Measurements from ENCODE around the gene EML5.
"Not testable (repeated sequence)": the region's sequence is repeated elsewhere in the genome, so short reads cannot be mapped to it uniquely, and the experiment has no call there.

Gene EML5

DNA sequence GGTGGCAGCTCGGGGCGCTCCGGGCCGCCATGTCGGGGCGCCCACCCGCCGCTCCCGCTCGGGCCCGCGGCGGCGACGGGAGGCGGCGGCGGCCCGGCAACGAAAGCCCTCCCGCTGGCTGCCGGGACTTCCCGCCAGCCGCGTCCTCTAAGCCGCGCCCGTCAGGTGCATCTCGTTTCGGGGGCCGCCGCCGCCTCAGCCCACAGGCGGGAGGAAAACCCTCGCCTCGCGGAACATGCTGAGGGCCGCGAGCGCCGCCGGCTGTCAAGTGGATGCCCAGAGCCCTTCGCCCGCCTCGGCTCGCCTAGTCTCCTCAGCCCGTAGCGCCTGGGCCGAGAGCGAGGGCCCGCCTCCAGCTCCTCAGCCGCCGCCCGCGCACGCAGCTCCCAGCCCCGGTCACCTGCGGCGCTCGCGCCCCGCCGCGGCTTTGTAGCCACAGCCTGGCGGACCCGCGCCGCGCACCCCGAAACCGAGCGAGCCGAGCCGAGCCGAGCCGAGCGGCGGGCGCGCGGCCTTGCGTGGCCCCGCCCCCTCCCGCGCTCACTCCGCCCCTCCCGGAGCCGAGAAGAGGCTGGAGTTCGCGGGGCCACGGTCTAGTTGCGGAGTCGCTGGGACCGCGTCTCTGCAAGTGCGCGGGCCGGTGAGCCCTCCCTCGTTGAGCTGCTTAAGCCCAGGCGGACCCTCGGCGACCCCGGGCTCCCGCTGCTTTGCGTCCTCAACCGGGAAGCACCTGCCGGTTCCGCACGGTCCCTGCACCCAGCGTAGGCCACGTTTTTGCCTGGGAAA lies at the start of gene EML5:
Gene EML5, minus strand, starts transcription at position 481 of the 786 bp plus-strand sequence. Its CDS starts 450 bp downstream, at position 31.
- peak; percentile 48 to 53 for DNase-seq (ENCODE audit: low read depth in 2 of 2)

DNA sequence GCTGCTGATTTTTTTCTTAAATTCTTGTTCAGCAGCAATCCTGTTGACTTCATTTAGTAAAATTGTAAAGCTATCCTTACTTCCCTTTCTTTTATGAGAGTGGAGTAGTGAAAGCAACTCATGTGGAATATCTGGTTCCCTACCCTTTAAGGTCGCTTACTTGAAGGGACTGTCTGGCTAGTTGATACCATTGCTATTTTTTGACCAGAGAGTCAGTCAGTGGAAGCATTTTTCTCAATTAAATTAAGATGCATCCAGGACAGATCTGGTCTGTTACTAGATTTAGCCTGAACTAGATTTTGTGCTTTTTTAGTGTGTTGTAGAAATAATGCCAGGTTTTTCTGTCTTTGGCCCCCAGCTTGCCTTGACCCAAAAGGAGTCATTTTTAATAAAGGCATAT lies 49.7 kb upstream of the EML5 start:
- DNase-seq (ENCODE audit: low read depth in 2 of 2), result no peak

DNA sequence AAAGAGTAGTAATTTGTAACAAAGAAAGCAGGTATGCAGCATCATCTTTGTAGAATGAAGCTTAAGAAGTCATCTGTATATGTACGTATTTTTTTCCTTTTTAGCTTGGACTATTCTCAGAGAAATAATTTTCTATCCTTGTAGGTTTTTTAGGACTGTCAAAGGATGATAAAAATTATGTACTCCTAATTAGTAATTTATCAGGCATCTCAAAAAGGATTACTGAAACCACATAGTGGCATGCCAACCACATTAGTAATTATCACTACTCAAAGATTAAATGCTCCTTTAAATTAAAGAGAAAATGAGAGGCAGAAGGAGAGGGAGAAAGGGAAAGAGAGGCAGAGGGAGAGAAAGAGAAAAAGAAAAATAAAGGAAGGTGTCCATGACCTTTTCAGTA lies 49.0 kb upstream of the EML5 start:
- no peak for DNase-seq (ENCODE audit: low read depth in 2 of 2)

DNA sequence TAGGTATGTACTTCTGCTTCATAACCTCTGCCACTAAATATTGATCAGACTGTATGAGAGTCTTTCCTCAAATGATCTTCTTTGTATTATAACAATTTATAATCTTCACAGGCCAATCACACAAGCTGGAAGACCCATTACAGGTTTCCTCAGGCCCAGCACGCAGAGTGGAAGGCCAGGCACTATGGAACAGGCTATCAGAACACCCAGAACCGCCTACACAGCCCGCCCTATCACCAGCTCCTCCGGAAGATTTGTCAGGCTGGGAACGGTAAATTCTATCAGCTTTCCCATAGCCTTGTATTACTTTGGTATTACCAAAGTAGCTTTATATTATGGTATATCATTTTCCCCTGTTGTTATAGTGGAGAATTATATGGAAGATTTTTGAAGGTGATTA lies 48.2 kb upstream of the EML5 start:
- DNase-seq (ENCODE audit: low read depth in 2 of 2), result no peak

DNA sequence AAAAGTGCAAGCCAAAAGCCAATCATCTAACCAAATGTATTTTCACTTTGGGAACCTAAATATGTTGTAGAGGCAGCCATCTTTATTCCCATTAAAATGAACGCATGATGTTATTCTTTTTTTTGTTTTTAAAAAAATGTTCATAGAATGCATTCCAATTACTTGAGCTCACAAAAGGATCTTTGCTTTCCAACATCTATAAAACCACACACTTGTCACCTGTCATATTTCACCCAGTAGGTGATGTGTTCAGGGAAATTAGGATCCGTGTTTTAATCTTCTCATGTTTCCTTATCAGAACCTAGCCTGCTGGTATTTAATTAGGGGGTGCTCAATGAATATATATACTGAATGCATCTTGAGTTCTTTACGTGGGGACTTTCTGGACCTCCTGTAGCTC lies 45.3 kb upstream of the EML5 start:
- DNase-seq (ENCODE audit: low read depth in 2 of 2), result no peak

DNA sequence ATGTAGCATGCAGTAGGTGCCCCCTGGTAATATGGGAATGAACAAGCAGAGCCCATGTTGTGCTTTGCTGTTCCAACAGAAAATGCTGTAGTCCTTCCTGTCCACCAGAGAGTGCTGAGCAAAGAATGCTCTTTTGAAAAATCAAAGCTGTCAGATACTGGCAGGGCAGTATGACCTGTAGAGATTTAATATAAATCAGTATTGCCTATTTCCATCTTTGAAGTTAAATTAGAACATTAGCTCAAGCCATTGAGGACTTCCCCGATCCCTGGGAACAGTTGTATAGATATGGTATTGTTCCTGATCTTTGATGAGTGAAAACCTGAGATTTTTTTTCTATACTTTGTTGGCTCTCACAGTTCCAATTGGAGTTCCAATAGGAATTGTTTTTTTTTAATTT lies 44.7 kb upstream of the EML5 start:
- no peak for DNase-seq (ENCODE audit: low read depth in 2 of 2)

DNA sequence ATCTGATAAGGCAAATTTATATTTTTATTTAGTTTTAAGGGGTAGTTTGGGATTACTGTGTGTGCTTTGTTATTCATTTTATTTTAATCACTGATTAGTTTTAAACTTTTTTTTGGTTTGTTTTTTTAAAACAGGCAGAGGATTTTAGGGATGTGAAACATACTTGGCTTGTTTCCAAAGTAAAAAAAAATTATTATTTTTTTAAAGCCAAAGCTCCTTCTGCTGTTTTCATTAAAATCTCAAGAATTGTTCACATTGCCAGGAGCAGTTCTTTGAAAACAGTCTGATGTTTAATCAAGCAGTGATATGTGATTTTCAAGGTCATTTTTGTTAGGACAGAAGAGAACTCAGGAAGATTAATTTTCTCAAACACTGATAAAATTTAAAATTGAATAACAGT lies 42.9 kb upstream of the EML5 start:
- DNase-seq (ENCODE audit: low read depth in 2 of 2), result no peak

DNA sequence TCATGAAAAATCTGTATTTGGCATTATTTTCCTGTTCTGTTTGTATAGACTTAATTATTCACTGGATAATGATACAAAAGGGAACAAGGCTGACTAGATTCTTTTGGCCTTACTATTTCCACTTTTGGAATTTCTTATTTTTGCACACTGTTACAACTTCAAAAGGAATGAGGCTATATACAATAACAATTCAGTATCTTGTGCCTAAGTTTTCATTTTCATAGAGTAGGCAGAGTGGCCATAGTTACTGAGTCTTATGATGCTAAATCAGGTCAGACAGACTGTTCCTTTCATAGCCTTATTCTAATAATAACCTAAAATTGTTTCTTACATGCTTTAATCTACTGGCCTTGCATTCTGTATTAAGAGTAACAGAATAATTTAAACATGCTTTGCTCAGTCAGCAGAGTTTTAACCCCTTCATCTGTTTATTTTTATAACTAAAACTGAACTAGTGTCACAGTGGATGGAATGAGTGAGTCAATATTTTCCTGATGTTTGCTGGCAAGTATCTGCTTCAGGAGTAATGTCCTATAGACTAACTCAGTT lies 42.2 kb upstream of the EML5 start:
- DNase-seq (ENCODE audit: low read depth in 2 of 2), result no peak

DNA sequence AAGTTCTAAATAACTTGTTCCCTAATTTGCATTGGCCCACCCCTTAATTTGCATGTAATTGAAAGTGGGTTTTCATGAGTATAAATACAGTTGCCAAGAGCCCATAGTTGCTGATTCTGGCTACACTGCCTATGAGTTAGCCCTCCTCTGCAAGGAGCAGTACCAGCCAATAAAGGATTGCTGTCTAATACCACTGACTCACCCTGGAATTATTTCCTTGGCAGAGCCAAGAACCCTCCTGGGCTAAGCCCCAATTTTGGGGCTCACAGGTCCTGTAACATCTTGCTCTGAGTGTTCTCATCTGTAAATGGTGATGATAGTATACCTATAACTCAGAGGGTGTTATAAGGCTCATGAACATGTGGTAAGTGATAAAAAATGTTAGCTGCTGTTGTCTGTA lies 38.5 kb upstream of the EML5 start:
- no peak for DNase-seq (ENCODE audit: low read depth in 2 of 2)

DNA sequence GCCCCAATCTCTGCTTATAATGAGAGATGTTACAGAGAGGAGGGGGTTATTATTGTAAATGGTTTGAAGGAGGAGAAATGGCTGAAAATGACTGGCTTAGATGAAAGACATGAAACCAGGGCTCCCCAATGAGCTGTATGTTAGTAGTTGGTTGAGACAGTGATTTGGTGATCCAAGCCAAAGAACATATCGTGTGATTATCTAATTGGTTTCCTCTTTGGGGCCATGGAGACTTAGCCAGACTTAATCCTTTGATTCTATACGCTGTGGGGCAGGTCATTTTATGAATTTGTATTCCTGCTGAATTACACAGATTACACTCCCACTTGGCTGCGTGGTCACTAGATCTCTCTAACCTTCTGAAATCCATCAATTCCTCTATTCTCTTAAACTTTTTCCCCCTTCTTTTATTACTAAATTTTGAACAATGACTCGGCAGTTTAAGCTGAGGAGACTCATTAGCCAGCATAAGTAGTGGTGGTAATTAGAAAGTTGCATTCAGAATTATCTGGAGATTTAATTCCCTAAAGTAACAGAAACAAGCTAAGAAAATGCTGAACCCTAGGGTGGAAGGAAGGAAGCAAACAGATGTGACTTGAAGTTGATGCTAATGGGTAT lies 37.0 kb upstream of the EML5 start:
- no peak for DNase-seq (ENCODE audit: low read depth in 2 of 2)

DNA sequence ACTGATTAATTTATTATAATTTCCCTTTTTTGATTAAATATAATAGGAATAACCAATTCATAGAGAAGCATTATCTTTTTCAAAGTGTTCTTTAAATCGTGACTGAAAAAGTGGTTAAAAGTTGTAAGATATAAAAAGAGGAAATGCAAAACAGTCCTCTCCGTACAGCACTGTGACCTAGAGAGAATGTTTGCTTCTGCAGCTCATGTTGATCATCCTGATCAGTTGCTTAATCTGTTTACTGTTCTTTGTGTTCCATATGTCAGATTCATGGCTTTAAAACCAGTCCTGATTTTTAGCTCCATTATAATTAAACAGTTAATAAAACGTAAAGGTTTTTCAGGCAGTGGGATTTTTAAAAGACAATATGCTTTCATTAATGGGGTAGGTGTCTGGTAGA lies 36.4 kb upstream of the EML5 start:
- no peak for DNase-seq (ENCODE audit: low read depth in 2 of 2)

DNA sequence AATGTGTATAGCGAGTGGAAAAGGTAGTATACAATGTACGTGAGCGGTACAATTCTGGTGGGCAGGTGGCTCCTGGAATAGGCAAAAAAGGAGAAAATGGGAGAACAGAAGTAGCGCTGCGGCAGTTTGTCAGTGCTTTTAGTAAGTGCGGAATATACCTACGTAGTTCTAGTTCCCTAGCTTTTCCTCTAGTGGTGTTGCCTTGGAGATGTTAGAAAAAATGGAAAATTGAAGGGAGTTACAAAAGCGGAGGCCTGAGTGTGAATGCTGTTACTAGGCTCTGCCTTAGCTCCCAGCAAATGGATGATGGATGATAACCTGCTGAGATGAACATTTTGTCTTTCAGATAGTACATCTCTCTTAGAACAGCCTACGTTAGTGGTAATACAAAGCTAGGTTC lies 32.8 kb upstream of the EML5 start:
- DNase-seq (ENCODE audit: low read depth in 2 of 2), result no peak

DNA sequence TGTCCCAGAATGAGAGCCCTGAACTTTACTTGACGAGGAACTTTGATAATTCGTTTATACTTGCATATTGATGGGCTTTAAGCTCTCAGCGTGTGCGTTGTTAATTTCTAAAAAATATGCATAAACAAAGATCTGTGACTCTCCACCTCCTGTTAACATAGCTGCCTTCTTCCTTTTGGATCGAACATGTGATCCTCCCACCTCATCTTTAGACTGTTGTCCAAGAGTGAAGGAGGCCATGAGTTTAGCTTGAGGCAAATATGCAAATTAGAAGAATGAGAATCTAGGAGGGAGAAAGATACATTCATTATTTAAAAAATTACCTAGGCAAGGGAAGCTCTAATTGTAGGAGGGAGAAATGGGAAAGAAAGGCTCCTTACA lies 32.3 kb upstream of the EML5 start:
- DNase-seq (ENCODE audit: low read depth in 2 of 2), result no peak

DNA sequence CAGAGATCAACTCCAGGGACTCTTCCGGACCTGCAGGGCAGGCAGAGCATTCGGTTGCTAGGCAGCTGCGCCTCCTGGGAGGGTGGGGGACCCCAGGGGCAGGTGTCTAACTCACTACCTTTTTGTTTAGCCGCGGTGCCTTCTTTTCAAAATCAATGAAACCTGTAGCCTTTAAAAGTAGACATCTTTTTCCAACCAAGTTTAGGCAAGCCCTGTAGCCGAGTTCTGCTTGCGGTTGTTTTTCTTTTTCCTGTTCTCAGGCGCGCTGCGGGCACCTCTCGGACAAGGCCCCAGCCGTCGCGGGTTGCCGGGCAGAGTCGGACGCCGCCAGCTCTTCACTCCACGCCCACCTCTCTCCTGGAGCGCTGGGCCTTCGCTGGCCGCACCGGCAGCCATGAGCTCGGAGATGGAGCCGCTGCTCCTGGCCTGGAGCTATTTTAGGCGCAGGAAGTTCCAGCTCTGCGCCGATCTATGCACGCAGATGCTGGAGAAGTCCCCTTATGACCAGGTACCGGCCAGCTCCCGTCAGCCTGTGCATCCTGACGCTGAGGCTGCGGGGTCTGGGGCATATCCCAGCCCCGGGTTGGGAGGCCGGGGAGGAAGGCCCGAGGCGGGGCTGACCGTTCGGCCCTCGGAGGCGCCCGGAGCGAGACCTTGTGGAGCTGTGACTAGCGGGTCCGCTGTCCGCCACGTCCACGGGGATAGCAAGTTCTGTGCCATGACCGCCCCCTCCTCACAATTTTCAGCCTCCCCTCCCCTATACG lies 31.7 kb upstream of the EML5 start, which contains the start of gene TTC8:
Gene TTC8, plus strand, starts transcription at position 338 of the 764 bp plus-strand sequence. Its CDS starts 57 bp downstream, at position 395.
- peak; percentile 60 to 74 for DNase-seq (ENCODE audit: low read depth in 2 of 2)

DNA sequence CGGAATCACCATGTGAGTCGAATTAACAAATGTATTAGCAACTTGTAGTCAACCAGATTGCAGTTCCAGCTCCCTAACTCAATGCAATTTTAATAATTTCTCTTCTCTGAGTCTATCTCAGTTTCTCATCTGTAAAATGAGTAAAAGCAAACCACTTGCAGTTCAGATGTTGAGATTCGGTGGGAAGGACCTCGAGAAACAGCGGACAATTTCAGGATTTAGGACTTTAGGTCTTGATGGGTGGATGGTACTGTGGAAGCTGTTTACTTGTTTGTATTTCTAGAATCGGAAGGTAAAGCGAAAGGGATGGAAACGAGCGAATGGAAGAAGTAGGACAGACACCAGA lies 31.2 kb upstream of the EML5 start:
- DNase-seq (ENCODE audit: low read depth in 2 of 2), result no peak

DNA sequence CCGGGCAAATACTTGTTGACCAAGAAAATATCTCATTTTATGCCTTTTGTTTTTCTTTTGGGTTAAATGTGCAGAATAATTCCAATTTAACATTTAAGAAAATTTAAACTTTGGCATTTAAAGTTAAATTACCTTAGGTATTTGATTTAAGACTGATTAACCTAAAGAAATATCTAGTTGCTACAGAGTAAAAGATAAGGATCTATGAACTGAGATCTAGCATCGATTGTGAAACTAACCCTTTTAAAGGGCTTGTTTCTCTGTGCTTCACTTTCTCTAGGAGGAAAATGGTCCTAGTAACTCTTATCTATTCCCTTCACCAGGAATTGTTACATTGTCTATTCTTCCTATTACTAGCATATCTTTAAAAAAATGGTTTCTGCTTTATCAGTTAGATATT lies 29.1 kb upstream of the EML5 start:
- no peak for DNase-seq (ENCODE audit: low read depth in 2 of 2)

DNA sequence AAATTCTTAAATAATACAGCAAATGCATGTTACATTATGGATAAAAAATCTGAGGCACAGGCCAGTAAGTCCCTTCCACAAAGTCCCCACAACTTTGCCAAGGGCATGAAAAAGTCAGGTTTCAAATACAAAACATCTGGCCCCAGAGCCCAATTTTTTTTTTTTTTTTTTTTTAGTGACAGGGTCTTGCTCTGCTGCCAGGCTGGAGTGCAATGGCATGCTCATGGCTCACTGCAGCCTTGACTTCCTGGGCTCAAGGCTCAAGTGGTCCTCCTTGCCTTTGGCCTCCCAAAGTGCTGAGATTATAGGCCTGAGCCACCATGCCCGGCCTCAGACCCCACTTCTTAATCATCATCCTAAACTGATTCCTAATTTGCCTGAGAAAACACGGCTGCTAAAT lies 28.6 kb upstream of the EML5 start:
- no peak for DNase-seq (ENCODE audit: low read depth in 2 of 2)

DNA sequence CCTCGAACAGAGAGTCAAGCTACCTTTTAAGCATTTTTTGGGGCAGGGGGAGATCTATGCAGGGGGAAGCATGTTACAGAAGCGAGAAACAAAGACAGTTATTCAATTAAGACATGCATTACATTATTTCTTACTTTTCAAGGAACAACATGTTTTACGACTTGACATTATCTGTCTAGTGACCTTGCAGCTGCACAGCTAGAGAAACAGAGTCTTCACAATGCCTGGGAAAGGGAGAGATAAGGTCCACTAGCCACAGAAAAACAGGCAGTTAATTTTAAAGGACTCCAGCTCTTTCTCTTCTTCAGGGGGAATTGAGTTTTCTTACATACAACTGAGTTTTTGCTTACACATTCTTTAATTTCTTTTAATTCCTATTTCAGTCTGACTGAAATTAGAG lies 26.9 kb upstream of the EML5 start:
- not testable (repeated sequence) for DNase-seq (ENCODE audit: low read depth in 2 of 2)

DNA sequence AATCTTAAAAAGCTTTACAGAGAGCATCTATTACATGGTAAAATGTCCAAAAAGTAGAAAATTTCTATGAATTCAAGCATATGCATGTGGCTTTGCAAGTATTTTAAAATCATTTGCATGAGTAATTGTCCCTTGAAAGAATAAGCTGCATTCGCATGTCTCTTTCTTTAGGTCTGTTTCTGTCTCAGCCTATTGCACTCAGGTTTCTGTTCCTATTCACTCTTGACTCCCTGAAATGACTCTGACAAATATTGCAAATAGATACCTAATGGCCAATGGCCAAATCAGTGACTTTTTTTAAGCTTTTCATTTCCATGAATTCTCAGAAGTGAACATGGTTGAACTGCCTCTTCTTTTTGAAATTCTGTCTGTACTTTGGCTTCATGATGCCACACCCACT lies 25.3 kb upstream of the EML5 start:
- no peak for DNase-seq (ENCODE audit: low read depth in 2 of 2)

DNA sequence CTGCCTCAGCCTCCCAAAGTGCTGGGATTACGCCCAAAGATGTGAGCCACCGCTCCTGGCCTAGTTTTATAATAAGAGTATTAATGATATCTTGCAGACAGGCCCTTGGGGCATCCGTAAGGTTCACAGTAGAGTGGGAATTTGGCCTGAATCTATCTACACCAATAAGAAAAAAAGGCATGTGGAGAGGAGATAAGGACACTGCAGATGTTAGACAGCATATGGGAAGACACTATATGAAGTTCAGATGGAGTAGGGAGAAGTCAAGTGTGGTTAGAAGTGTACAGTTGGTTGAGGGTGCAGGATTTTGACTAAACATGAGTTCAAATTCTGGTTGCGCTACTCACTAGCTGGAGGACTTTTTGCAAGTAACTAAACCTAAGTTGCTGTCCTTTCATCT lies 23.2 kb upstream of the EML5 start:
- DNase-seq (ENCODE audit: low read depth in 2 of 2), result no peak

DNA sequence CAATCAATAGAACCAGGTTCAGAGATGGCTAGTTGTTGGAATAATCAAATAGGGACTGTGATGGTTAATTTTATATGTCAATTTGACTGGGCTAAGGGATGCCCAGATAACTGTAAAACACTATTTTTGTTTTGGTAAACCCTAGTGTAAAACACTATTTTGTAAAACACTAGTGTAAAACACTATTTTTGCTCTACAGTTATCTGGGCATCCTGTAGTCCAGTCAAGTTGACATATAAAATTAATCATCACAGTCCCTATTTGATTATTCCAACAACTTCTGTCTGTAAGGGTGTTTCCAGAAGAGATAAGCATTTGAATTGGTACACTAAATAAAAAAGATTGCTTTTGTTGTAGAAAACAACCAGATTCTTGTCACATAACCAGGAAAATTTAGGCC lies 15.6 kb upstream of the EML5 start:
- DNase-seq (ENCODE audit: low read depth in 2 of 2), result no peak

DNA sequence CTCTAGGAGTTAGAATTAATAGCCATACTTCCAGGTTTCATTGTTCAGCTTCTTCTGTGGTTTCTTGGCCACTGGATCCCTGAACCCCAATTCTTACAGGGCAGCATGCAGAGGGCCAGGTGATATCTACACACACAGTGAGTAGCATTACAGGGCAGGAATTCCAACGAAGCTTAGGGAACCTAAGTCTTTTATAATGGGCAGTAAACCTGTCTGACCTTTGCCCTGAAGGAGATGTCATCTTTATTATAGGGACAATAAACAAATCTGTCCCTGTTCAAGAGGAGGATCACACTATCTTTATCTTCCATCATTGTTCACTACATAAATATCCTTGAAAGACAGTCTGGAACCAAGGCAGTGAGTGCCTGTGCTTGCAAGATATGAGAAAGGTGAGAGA lies 11.7 kb upstream of the EML5 start:
- no peak for DNase-seq (ENCODE audit: low read depth in 2 of 2)

DNA sequence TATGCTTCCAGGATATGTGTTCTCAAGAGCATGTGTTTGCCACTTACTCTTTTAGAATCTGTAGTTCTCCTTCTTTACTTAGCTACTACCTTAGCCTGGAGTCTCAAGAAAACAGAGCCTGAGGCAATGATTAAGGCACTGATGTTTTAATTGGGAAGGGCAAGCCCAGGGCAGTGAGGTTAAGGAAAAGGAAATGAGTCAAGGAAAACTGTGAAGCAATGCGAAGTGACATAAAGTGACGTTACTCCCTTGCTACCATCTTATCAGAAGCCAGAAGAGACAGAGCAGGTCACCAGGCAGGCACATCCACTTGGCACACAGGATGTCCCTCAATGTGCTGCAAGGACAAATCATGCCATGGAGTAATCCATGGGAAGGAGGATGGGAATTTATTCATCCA lies 11.3 kb upstream of the EML5 start:
- DNase-seq (ENCODE audit: low read depth in 2 of 2), result no peak
